Heart left ventricle (tissue), 16 donors: ENCODE data around the gene EVA1C. TPM values are rescaled to one million over a fixed set of nuclear protein-coding genes. Genes with fewer than 3 reads are reported as not detected.

Experiments
- ATAC-seq, 4 donors: fragments of 200-7000 bp; cut with Tn5 transposase; one replicate each; pipeline ENCODE4 v1.9.1; 2020 to 2022; ENCODE audit warnings: moderate library complexity in 4 of 4, mild to moderate bottlenecking in 3 of 4, moderate number of reproducible peaks in 1 of 4
- DNase-seq, 5 donors: peaks; one replicate each; pipeline ENCODE4 v3.0.0-alpha.2; 2020
- H3K27ac ChIP-seq, 12 donors: fragments of 200-600 bp; sonication (generic) in 4 of 12; one replicate each; pipeline versions ENCODE4 v1.5.0 to v1.8.0; 2016 to 2022; ENCODE audit warnings: mild to moderate bottlenecking in 2 of 12
- H3K27me3 ChIP-seq, 9 donors: fragments of 200-600 bp; sonication (generic) in 2 of 9; one replicate each; pipeline versions ENCODE4 v1.5.1 to v1.8.0; 2016 to 2022; ENCODE audit warnings: mild to moderate bottlenecking in 3 of 9
- H3K36me3 ChIP-seq, 9 donors: fragments of 200-600 bp; sonication (generic) in 2 of 9; one replicate each; pipeline versions ENCODE4 v1.5.0 to v1.8.0; 2018 to 2022; ENCODE audit warnings: mild to moderate bottlenecking in 2 of 9
- H3K4me1 ChIP-seq, 12 donors: fragments of 200-600 bp; sonication (generic) in 4 of 12; one replicate each; pipeline versions ENCODE4 v1.5.0 to v1.8.0; 2016 to 2022; ENCODE audit warnings: mild to moderate bottlenecking in 3 of 12
- H3K4me3 ChIP-seq, 12 donors: fragments of 200-600 bp; sonication (generic) in 4 of 12; one replicate each; pipeline versions ENCODE4 v1.5.0 to v1.8.0; 2017 to 2022; ENCODE audit warnings: mild to moderate bottlenecking in 9 of 12, moderate library complexity in 4 of 12
- H3K9me3 ChIP-seq, 12 donors: fragments of 200-600 bp; sonication (generic) in 4 of 12; one replicate each; pipeline versions ENCODE4 v1.5.0 to v1.8.0; 2016 to 2022; ENCODE audit warnings: mild to moderate bottlenecking in 1 of 12
- POLR2A ChIP-seq, 2 donors: fragments of 450-650 bp; IDR thresholded peaks; one replicate each; pipeline ENCODE4 v1.6.1; 2017; ENCODE audit warnings: antibody characterized with exemption in 2 of 2, mild to moderate bottlenecking in 2 of 2, moderate library complexity in 2 of 2
- WGBS, 4 donors: extraction: QIAGEN DNeasy Blood & Tissue Kit in 2 of 4; methylation state at CpG; one replicate each; pipeline versions ENCODE4 v1.1.5 to v1.1.7; 2013 to 2018; 5-methylcytosine and 5-hydroxymethylcytosine counted together
- intact Hi-C, 10 donors: fragments of 100-400 bp; cut with DNase I; formaldehyde crosslinking; loops; one replicate each; pipeline versions ENCODE4 v1.11.1 to v1.14.2; 2022
- polyA plus RNA-seq, 2 donors: library from polyadenylated mRNA; stranded (reverse); fragments of 200-250 nt; gene quantifications; one replicate each; pipeline ENCODE4 v1.2.3, GENCODE V29; 2013
- total RNA-seq, 9 donors: library from RNA; depleted of rRNA in 2 of 9; stranded (reverse); fragments of >200 nt in 2 of 9; fragmentation: NEBNext Ultra II Directional in 3 of 9; extraction: Animal tissue kit (Norgen Biotek cat#: 25700) in 3 of 9; gene quantifications; one replicate each; pipeline versions ENCODE4 v1.1.0 to v1.2.4, GENCODE V29; 2016 to 2023
- TF ChIP-seq, protein P1 (sequence below), 12 donors: fragments of 200-600 bp; sonication (generic) in 4 of 12; IDR thresholded peaks; one replicate each; pipeline versions ENCODE4 v1.5.0 to v1.8.0; 2018 to 2022; ENCODE audit warnings: antibody characterized with exemption in 12 of 12, mild to moderate bottlenecking in 5 of 12
- donor health status: ischemic (EF 13 %, LVEDD 7.1; RV severe dilation, severe dysfunction).
- donor health status: healthy with polysubstance abuse.
- donor health status: DM: no; HTN: yes; CAD: no.
- donor health status: DM: no; HTN: no; CAD: no.
- donor health status: ischemic (EF 25% LVEDD 6.9; RV normal size, moderate dysfunction).
- donor health status: ischemic (EF 25% LVEDD 5.7; RV mildly dilated, moderate dysfunction).
- donor health status: healthy.
- donor health status: DM: yes; HTN: yes; CAD: no.
- donor health status: ischemic (EF 35%, LVEDD 5.7; RV mildly dilated, moderate dysfunction).
- donor health status: nonischemic (EF 11% LVEDD 7.7; RV severe dilation, severe dysfunction).
- donor health status: DM: yes; HTN: yes; CAD: no.
- donor health status: PGD.
- donor health status: ischemic (EF 29% LVEDD 5.4; RV normal size, mild dysfunction).
- donor health status: nonischemic (EF 23%, LVEDD 6.1; RV moderate dilation, normal function).

Gene EVA1C
- total and polyA plus RNA-seq, 11 donors = 10.1 to 44.4 (median 19.7) TPM

DNA sequence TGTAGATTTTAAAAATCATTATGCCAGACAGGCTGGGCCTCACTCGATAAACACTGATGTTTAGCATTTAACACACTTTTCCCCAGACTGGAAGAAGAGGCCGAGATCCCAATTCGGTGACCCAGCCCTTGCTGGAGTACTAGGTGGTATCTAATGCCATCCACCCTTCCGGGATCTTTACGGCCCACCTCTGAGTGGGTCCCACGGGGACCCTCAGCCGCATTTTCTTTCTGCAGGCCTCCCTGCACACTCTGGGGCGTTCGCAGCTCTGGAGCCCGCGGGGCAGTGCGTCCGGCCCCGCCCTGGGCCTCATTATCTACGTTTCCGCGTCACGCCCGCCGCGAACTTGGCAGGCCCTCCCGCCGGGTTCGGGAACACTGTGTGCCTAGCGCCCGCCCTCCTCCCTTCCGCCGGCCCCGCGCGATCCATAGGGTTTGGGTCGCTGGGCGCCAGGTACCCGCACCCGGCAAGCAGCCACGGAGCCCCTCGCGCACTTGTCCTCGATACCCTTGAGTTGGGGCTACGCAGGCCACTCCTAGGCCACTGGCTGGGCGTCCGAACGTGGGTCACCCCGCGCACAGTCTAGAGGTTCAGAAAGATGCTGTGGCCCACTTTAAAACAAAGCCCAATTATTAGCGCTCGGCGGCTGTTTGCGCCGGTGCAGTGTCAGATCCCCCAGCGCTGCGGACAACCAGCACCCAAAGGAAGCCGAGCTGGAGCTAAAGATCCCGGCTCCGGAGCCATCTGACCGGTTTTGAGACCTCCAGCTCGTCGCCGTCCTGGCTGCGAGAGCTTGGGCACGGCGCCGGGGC lies 950 bp upstream of the EVA1C start:
- H3K4me3 ChIP-seq = peak overlapping the region; percentile 36 to 95 (median 76)
- peaks cover 8 to 58% (median 35%) of the 10 kb centered on the region in 12 donors for H3K4me1 ChIP-seq
- no peaks in the 10 kb centered on the region for H3K27me3 ChIP-seq
- peak overlapping the region; percentile 94 to 100 (median 99) for H3K27ac ChIP-seq
- TF ChIP-seq, protein P1, sequence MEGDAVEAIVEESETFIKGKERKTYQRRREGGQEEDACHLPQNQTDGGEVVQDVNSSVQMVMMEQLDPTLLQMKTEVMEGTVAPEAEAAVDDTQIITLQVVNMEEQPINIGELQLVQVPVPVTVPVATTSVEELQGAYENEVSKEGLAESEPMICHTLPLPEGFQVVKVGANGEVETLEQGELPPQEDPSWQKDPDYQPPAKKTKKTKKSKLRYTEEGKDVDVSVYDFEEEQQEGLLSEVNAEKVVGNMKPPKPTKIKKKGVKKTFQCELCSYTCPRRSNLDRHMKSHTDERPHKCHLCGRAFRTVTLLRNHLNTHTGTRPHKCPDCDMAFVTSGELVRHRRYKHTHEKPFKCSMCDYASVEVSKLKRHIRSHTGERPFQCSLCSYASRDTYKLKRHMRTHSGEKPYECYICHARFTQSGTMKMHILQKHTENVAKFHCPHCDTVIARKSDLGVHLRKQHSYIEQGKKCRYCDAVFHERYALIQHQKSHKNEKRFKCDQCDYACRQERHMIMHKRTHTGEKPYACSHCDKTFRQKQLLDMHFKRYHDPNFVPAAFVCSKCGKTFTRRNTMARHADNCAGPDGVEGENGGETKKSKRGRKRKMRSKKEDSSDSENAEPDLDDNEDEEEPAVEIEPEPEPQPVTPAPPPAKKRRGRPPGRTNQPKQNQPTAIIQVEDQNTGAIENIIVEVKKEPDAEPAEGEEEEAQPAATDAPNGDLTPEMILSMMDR (IDR thresholded peaks at IDR 0.05) = no peak
- peak in 1 of 2 donors; percentile 79 for TF ChIP-seq POLR2A (IDR thresholded peaks at IDR 0.05)
- DNase-seq = peak; percentile 91 to 96 (median 96)
- intact Hi-C loops = loop anchor here (2.0 to 10.0 kb wide), 12 partner anchors 41 to 201 kb away; partner anchors contain the start of gene CFAP298 (in 1 of the 10)
- ATAC-seq = peak; percentile 90 to 94 (median 92)
- no peaks in the 10 kb centered on the region for H3K9me3 ChIP-seq
- 0 to 2% (median 1%) methylated on average over 36 to 63 of the region's 63 CpGs for WGBS, 4 donors
- peaks cover 0 to 3% (median 0%) of the 10 kb centered on the region in 9 donors for H3K36me3 ChIP-seq

DNA sequence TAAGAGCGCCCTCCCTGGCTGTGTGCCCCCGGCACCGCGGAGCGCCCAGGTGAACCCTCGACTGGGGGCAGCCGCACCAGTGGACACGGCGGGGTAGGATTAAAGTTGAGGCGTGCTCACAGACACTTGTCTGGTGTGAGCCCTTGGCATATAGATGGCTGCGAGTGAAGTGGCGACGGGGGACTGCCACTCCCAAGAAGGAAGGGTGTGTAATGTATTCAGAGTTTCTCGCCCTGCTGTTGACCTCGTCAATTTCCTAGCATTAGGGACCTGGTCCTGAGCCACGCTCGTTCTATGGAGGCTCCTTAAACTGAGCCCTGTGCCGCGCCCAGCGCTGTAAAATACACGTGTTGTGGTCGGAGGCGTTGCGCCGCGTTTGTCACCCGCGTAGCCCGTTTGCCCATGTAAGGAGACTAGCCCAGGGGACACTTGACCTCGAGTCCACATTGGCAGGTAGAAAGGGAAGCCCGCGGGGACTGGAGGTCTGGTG lies 554 bp downstream of the EVA1C start:
- H3K4me1 ChIP-seq = peaks cover 12 to 70% (median 45%) of the 10 kb centered on the region in 12 donors
- peak in 3 of 4 donors; percentile 9 to 23 (median 12) for ATAC-seq
- peaks cover 0 to 10% (median 2%) of the 10 kb centered on the region in 9 donors for H3K36me3 ChIP-seq

DNA sequence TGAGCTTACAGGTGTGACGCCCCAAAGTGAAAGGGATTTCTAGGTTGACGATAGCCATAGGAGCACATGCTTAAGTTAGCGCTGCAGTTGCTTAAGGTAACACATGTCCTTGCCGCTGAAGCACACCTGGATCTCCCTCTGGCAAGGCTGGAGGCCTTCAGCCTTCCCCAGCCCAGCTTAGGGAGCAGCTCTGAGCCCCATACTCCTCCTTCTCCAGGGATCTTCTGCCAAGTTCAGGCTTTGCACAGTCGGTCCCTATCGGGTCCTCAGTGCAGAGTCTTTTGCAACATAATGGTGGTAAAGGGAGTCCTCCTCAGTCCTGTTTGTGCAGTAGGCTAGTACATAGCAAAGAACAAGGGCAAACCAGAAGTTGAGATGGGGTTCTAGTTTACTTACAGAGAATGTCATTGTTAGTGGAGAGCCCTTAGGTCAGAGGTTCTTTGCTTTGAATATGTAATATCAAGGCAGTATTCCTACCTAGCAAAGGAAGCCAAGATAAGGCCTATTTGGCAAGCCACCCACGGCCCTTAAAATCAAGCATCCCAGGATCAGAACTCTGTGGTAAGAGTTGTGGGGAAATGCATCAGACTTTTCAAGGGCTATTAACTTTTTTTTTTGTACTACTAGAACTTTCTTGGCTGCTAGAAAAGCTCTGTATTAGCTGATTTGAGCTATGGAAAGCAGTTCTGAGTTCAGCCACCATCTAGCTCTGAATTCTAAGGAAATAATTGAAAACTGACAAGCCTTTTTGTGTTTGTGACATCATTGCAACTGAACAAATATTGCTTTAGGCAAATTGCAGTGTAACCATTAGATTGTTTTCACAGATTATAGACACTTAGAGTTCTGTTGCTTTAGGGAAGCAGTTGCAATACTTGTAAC lies 1.4 kb downstream of the EVA1C start:
- Histone ChIP-seq H3K36me3 (peaks cover 0 to 13% (median 6%) of the 10 kb centered on the region in 9 donors), H3K9me3 (no peaks in the 10 kb centered on the region), H3K4me1 (peaks cover 12 to 76% (median 51%) of the 10 kb centered on the region in 12 donors), H3K4me3 (peak overlapping the region; percentile 36 to 95 (median 76)), H3K27ac (peak overlapping the region; percentile 94 to 100 (median 99)), H3K27me3 (no peaks in the 10 kb centered on the region)
- intact Hi-C loops = loop anchor here (2.0 to 10.0 kb wide), 11 partner anchors 38 to 198 kb away; partner anchors contain the start of gene CFAP298 (in 1 of the 10)
- TF ChIP-seq, protein P1 (IDR thresholded peaks at IDR 0.05) = no peak
- TF ChIP-seq POLR2A (IDR thresholded peaks at IDR 0.05) = no peak
- DNase-seq (no peak), ATAC-seq (no peak)
- WGBS, 4 donors = 33 to 58% (median 41%) methylated on average over 7 of the region's 7 CpGs

More for the DNA sequence above, 554 bp downstream of the EVA1C start:
- H3K9me3 ChIP-seq = no peaks in the 10 kb centered on the region
- H3K4me3 ChIP-seq = peak overlapping the region; percentile 36 to 95 (median 76)
- intact Hi-C loops = loop anchor here (2.0 to 10.0 kb wide), 11 partner anchors 39 to 199 kb away; partner anchors contain the start of gene CFAP298 (in 1 of the 10)
- peak; percentile 45 to 72 (median 58) for DNase-seq
- WGBS, 4 donors = 15 to 29% (median 26%) methylated on average over 29 to 32 of the region's 32 CpGs
- H3K27ac ChIP-seq = peak overlapping the region; percentile 94 to 100 (median 99)
- TF ChIP-seq, protein P1 (IDR thresholded peaks at IDR 0.05) = peak in 3 of 12 donors; percentile 17 to 20 (median 19)
- no peak for TF ChIP-seq POLR2A (IDR thresholded peaks at IDR 0.05)
- H3K27me3 ChIP-seq = no peaks in the 10 kb centered on the region
